ENCODE data around the gene FOXI2. TPM values are rescaled to one million over a fixed set of nuclear protein-coding genes. Genes with fewer than 3 reads are reported as not detected.

Gene FOXI2
- not detected in 2 replicates for total RNA-seq

DNA sequence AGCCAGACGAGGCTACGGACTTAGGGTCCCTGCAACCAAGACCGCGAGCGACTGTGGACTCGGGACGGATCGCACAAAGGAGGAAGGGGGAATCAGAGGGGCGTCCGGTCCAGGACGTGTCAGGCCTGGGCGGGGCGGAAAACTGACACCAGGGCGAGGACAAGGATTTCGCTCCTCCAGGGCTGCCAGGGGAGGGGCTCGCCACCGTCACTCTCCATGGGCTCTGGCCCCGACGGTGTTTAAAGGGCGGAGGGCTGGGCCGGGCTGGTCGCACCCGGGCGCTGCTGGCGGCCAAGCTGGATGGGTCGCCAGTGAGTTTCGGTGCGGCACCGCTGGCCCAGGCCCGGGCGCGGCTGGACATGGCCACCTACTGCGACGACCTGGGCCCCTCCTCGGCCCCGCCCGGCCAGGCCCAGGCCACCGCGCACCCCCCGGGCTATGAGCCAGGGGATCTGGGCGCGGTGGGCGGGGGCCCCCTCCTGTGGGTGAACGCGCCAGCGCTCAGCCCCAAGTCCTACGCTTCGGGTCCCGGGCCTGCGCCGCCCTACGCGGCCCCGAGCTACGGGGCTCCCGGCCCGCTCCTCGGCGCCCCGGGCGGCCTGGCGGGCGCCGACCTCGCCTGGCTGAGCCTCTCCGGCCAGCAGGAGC is at the start of gene FOXI2:
Gene FOXI2 (plus strand): TSS at position 271 of the 648 bp plus-strand sequence. CDS start 89 bp downstream, at position 360.

Other genes with a start within 250 kb of the FOXI2 start
- not detected in 2 replicates for gene NPS, start 187.9 kb upstream of the FOXI2 start, total RNA-seq
- gene CLRN3, start 155.8 kb downstream of the FOXI2 start, total RNA-seq: not detected in 2 replicates
- gene PTPRE, start 169.9 kb downstream of the FOXI2 start, total RNA-seq: 1.2 and 1.6 TPM in 2 replicates

All from smooth muscle cell of bladder (primary cell).